Panc1 (cell line): ENCODE results near the gene PSMD12.

Experiments used
- POLR2AphosphoS5 ChIP-seq: IDR thresholded peaks from 2 replicates; pipeline ENCODE4 v1.6.1; 2012; ENCODE audit warnings: mild to moderate bottlenecking, low read depth, low read length, moderate library complexity
- REST ChIP-seq, 2 experiments: IDR thresholded peaks; 2 replicates each; pipeline ENCODE4 v1.6.1; 2011 to 2012; ENCODE audit warnings: low read depth in 2 of 2, control low read depth in 1 of 2, low read length in 1 of 2, mild to moderate bottlenecking in 1 of 2, moderate library complexity in 1 of 2; ENCODE audit not compliant: insufficient read depth in 1 of 2
- SIN3A ChIP-seq: IDR thresholded peaks from 2 replicates; pipeline ENCODE4 v1.6.1; 2012; ENCODE audit warnings: low read depth, mild to moderate bottlenecking, low read length, moderate library complexity, borderline replicate concordance; ENCODE audit not compliant: insufficient read depth
- TF ChIP-seq, protein P1 (sequence below): fragments of 450-650 bp; IDR thresholded peaks from 2 replicates; pipeline ENCODE4 v1.5.1; 2017; ENCODE audit warnings: mild to moderate bottlenecking

DNA sequence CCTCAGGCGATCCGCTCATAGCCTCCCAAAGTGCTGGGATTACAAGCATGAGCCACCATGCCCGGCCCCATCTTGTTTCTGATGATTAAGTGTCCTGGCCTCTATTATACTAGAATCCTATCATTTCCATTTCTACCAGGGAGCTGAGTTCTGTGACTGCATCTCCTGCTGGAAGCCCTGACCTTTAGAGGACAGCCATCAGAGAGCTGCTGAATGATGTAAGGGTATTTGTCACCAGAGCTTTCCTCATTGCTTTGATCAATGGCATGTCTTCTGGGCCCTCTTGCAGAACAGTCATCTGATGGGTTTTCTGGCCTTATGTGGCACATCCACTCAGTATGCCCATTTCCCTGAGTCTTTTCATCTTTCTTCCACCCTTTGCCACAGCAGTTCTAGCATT lies 39.9 kb downstream of the PSMD12 start:
- TF ChIP-seq, protein P1, sequence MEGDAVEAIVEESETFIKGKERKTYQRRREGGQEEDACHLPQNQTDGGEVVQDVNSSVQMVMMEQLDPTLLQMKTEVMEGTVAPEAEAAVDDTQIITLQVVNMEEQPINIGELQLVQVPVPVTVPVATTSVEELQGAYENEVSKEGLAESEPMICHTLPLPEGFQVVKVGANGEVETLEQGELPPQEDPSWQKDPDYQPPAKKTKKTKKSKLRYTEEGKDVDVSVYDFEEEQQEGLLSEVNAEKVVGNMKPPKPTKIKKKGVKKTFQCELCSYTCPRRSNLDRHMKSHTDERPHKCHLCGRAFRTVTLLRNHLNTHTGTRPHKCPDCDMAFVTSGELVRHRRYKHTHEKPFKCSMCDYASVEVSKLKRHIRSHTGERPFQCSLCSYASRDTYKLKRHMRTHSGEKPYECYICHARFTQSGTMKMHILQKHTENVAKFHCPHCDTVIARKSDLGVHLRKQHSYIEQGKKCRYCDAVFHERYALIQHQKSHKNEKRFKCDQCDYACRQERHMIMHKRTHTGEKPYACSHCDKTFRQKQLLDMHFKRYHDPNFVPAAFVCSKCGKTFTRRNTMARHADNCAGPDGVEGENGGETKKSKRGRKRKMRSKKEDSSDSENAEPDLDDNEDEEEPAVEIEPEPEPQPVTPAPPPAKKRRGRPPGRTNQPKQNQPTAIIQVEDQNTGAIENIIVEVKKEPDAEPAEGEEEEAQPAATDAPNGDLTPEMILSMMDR, result no peak
- TF ChIP-seq REST (IDR thresholded peaks at IDR 0.05; ENCODE audit: insufficient read depth in 1 of 2, low read depth in 2 of 2, low read length in 1 of 2), result no peak
- no peak for TF ChIP-seq POLR2AphosphoS5
- no peak for TF ChIP-seq SIN3A
